HG02623 (cell line): Measurements from ENCODE around the gene FGF22.

Experiments used
- ATAC-seq: cut with Tn5 transposase; IDR thresholded peaks from one replicate; pipeline ENCODE4 v1.9.1; 2021; ENCODE audit warnings: moderate library complexity; ENCODE audit not compliant: unreplicated experiment

The FGF22 gene

DNA sequence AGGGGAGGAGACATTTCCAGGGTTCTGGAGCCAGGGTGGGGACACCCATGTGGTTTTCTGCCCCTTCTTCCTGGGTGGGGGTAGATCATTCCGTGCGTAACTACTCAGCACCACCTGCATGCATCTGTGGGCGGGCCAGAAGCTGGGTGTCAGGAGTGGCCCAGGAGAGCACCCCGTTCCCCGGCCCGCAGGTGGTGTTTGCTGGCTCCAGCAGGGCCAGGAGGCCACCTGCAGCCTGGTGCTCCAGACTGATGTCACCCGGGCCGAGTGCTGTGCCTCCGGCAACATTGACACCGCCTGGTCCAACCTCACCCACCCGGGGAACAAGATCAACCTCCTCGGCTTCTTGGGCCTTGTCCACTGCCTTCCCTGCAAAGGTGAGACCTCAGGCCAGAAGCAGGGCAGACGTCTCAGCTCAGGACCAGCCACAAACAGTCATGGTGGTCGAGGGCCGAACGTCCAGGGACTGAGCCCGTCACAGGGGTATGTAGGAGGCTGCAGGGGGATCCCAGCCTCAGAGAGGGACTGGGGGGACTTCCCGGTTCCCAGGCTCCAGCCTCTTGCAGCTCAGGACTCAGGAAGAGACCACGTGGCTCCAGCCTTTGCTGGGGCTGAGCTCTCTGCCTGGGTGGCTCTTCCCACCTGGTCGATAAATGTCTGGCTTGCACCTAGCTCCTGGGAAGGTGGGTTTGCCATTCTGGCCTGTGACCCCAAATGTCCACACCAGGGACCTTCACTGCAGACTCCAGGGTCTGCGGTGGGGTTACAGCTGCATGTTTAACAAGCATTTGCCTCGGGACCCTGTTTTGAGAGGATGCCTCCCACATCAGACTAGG is 38.1 kb downstream of the FGF22 start:
- no peak for ATAC-seq

- no peak for ATAC-seq
Observed at GRCh38 chr19:678791-679388, 39.2 kb downstream of the FGF22 start.

- ATAC-seq, result peak; percentile 8
Observed at GRCh38 chr19:679418-680286, 40.0 kb downstream of the FGF22 start.

DNA sequence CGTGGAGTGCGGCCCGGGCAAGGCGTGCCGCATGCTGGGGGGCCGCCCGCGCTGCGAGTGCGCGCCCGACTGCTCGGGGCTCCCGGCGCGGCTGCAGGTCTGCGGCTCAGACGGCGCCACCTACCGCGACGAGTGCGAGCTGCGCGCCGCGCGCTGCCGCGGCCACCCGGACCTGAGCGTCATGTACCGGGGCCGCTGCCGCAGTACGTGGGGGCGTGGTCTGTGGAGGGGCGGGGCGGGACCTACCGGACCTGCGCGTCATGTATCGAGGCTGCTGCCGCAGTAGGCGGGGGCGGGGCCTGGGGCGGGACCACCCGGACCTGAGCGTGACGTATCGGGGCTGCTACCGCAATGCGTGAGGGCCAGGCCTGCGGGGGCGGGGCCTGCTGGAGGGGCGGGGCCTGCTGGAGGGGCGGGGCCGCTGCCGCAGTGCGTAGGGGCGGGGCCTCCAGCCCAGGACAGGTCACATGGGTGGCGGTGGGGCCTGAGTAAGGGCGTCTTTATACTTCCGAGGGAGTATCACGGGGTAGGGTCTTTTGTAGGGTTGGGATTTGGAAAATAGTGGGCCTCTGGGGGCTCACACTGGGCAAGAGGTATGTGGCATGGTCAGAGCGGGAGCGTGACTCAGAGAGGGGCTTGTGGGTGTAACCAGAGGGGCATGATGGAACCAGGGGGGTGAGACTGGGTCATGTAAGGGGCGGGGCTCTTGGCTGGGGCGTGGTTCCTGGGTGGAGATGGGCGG is 40.8 kb downstream of the FGF22 start:
- ATAC-seq, result peak; percentile 56

DNA sequence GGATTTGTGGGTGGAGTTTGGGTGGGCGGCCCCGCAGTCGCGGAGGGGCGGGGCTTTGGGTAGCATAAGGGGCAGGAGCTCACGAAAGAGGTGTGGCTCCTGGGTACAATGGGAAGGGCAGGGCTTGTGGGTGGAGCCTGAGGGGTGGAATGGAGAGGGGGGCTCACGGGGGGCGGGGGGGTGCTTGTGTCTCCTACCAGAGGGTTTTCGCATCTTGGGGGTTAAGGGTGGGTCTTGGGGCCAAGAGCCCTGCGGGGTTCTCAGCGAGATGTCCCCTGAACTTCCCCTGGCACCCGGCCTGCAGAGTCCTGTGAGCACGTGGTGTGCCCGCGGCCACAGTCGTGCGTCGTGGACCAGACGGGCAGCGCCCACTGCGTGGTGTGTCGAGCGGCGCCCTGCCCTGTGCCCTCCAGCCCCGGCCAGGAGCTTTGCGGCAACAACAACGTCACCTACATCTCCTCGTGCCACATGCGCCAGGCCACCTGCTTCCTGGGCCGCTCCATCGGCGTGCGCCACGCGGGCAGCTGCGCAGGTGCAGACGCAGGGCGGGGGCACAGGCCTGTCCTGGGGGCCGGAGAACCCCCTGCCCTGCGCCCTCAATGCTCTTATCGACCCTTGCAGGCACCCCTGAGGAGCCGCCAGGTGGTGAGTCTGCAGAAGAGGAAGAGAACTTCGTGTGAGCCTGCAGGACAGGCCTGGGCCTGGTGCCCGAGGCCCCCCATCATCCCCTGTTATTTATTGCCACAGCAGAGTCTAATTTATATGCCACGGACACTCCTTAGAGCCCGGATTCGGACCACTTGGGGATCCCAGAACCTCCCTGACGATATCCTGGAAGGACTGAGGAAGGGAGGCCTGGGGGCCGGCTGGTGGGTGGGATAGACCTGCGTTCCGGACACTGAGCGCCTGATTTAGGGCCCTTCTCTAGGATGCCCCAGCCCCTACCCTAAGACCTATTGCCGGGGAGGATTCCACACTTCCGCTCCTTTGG is 41.6 kb downstream of the FGF22 start:
- ATAC-seq, result no peak

DNA sequence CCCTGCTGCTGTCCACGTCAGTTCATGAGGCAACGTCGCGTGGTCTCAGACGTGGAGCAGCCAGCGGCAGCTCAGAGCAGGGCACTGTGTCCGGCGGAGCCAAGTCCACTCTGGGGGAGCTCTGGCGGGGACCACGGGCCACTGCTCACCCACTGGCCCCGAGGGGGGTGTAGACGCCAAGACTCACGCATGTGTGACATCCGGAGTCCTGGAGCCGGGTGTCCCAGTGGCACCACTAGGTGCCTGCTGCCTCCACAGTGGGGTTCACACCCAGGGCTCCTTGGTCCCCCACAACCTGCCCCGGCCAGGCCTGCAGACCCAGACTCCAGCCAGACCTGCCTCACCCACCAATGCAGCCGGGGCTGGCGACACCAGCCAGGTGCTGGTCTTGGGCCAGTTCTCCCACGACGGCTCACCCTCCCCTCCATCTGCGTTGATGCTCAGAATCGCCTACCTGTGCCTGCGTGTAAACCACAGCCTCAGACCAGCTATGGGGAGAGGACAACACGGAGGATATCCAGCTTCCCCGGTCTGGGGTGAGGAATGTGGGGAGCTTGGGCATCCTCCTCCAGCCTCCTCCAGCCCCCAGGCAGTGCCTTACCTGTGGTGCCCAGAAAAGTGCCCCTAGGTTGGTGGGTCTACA is 43.1 kb downstream of the FGF22 start:
- ATAC-seq, result no peak

- no peak for ATAC-seq
Observed at GRCh38 chr19:685454-685931, 45.8 kb downstream of the FGF22 start.

DNA sequence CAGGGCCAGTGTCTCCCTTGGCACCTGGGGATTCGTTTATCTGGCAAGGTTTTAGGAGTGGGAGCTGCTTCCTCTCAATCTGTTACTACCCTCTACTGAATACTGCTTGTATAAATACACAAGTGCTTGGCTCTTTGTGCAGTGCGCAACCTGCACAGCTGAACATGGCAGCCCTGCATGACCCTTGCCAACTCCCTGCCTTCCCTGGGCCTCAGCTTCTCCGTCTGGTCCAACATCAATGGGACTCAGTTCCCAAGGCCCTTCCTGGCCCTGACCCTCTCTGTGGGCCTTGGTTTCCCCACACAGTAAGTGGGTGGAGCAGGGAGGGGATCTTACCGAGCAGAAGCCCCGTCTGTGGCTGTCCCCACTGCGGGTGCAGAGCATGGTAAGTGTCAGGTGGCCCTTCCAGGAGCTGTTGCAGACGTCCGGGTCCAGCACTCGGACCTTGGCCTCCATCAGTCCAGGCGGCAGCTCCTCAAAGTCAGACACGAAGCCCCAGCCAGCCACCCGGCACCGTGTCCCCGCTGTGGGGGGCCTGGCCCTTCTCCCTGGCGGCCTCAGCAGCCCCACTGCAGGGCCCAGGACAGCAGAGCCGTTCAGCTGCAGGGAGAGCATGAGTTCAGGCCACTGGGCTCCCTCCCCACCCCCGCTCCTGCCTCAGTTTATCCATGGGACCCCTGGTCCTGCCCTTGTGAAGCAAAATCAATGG is 47.1 kb downstream of the FGF22 start:
- no peak for ATAC-seq

DNA sequence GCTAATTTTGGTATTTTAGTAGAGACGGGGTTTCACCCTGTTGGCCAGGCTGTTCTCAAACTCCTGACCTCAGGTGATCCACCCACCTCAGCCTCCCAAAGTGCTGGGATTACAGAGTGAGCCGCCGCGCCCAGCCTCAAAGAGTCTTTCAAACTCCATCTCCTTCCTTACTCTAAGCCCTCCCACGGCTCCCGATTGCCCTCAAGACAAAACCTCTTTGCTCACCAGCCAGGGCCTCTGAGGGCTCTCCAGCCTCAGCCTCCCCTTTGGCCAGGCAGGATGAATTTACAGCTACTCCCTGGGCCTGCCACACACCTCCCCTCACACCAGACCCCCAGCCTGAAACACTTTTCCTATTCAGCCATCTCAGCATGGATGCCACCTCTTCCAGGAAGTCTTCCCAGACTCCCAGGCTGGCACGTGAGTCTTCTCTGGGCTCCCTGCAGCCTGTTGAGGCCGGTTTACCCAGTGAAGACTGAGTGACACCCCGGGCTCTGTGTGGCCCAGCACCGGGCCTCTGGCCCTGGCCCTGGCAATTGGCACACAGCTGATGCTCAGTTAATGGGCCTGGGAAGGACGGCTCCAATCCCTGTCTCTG is 48.0 kb downstream of the FGF22 start:
- no peak for ATAC-seq

DNA sequence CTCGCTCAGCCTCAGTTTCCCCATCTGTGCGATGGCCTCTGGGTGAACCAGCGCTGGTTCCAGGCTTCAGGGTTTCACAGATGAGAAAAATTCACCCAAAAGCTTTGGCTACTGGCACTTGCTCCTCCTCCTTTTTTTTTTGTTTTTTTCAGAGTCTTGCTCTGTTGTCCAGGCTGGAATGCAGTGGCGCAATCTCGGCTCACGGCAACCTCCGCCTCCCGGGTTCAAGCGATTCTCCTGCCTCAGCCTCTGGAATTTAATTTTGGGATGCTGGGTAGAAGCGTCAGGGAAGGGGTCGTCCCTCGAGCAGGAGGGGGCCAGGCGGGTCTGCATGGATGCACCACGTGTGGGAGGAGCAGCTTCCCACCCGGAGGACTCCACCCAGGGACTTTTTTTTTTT is 48.5 kb downstream of the FGF22 start:
- no peak for ATAC-seq

DNA sequence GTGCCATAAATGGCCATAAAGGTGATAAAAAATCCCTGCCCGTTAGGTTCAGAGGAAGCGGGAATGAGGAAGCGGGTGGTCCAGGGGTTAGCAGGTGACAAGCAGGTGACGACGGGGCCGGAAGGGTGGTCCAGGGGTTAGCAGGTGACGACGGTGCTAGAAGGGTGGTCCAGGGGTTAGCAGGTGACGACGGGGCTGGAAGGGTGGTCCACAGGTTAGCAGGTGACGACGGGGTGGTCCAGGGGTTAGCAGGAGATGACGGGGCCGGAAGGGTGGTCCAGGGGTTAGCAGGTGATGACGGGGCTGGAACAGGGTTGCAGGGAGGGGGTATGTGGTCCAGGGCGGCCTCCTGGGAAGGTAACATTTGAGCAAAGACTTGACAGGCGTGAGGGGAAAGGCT is 49.3 kb downstream of the FGF22 start:
- ATAC-seq, result no peak

- ATAC-seq, result no peak
Observed at GRCh38 chr19:690203-690602, 50.5 kb downstream of the FGF22 start.
